GM19035 (cell line): ENCODE results near the gene SDHAF4.
"Not testable (repeated sequence)": the region's sequence is repeated elsewhere in the genome, so short reads cannot be mapped to it uniquely, and the experiment has no call there.

Experiments
- ATAC-seq: cut with Tn5 transposase; IDR thresholded peaks from one replicate; pipeline ENCODE4 v1.9.1; 2021; ENCODE audit not compliant: unreplicated experiment

SDHAF4 gene

DNA sequence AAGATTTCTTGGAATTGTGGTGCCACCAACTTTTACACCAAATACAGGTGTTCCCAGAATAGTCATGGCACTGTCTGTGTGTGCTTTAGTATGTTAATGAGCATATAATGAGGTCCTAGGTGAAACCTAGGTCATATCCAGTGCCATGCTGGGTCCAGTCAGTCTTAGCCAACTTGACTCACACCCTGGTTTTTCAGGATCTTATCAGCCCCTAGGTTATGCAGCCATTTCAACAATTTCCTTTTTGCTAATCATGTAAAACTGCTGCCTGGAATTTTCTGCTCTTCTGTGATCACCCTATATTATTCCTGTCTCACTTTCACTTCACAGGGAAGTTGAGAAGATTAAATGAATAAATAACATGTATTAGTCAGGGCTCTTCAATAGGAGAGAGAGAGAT lies 23.7 kb downstream of the SDHAF4 start:
- no peak for ATAC-seq

- no peak for ATAC-seq
Observed at GRCh38 chr6:70592391-70593117, 25.8 kb downstream of the SDHAF4 start.

GRCh38 chr6:70593118-70593486 lies 26.4 kb downstream of the SDHAF4 start:
- ATAC-seq = no peak

DNA sequence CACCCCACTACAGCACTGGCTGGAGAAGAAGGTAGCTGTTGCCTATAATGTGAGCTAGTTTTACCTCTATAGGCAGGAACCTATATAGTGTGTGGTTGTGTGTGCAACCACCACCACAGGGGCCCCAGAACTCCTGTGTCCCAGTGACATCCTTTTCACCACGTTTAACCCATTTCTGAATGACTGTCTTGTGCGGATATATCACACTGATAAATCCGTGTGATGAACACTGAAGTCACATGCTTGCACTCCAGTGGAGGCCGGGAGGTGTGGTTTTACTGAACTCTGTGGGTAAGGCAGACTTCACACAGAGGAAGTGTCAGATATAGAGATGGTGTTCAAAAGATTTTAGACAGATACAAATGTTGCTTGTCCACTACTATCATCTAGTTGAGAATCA lies 32.5 kb downstream of the SDHAF4 start:
- ATAC-seq = no peak

DNA sequence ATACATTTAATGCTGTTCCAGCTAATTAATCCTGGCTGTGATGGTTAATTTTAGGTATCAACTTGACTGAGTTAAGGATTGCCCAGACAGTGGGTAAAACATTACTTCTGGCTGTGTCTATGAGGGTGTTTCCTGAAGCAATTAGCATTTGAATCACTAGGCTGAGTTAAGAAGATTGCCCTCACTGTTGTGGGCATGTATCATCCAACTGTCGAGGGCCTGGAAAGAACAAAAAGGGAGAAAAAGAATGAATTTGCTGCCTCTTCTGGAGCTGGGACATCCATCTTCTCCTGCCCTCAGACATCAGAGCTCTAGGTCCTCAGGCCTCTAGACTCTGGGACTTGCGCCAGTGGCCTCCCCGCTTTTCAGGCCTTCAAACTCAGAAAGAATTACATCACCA lies 34.3 kb downstream of the SDHAF4 start:
- no peak for ATAC-seq

- no peak for ATAC-seq
Observed at GRCh38 chr6:70604254-70604653, 37.5 kb downstream of the SDHAF4 start.

GRCh38 chr6:70607371-70607770 lies 40.6 kb downstream of the SDHAF4 start:
- ATAC-seq = not testable (repeated sequence)

DNA sequence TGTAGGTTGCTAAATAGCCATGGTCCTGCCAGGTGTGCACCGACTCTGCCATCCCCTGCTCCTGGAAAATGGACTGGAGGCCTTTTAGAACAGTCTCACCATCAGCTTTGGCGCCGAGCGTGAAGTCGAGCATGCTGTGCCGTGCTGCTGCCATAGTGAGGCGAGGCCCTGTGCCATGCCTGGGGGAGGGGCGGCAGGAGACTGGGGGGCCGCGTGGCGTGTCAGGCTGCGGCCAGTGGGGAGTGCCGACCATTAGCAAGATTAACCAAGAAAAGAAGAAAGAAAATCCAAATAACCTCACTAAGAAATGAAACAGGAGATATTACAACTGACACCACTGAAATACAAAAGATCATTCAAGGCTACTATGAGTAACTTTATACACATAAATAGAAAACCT lies 42.5 kb downstream of the SDHAF4 start:
- ATAC-seq = not testable (repeated sequence)

DNA sequence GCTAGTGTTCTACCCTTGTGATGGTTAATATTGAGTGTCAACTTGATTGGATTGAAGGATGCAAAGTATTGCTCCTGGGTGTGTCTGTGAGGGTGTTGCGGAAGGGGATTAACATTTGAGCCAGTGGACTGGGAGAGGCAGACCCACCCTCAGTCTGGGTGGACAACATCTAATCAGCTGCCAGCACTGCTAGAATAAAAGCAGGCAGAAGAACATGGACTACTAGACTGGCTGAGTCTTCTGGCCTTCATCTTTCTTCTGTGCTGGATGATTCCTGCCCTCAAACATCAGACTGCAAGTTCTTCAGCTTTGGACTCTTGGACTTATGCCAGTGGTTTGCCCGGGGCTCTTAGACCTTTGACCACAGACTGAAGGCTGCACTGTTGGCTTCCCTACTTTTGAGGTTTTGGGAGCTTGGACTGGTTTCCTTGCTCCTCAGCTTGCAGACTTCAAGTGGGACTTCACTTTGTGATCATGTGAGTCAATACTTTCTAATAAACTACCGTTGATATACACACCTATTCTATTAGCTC lies 50.1 kb downstream of the SDHAF4 start:
- ATAC-seq = no peak

GRCh38 chr6:70620746-70621145 lies 54.0 kb downstream of the SDHAF4 start:
- no peak for ATAC-seq

DNA sequence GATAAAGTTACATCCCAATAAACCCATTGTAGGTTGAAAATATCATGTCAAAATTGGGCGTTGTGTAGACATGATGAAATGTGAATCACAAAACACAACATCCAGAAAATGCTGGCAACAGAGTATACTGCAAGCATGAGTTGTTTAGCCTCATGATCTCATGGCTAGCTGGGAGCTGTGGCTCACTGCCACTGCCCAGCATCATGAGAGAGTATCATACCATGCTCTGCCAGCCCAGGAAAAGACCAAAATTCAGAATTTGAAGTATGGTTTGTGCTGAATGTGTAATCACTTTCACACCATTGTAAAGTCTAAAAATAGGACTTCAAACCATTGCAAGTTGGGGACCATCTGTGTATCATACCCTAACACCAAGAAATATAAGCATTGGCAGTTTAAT lies 55.7 kb downstream of the SDHAF4 start:
- no peak for ATAC-seq

- ATAC-seq = no peak
Observed at GRCh38 chr6:70625436-70625835, 58.7 kb downstream of the SDHAF4 start.

GRCh38 chr6:70627500-70628254 lies 60.9 kb downstream of the SDHAF4 start:
- ATAC-seq = no peak

DNA sequence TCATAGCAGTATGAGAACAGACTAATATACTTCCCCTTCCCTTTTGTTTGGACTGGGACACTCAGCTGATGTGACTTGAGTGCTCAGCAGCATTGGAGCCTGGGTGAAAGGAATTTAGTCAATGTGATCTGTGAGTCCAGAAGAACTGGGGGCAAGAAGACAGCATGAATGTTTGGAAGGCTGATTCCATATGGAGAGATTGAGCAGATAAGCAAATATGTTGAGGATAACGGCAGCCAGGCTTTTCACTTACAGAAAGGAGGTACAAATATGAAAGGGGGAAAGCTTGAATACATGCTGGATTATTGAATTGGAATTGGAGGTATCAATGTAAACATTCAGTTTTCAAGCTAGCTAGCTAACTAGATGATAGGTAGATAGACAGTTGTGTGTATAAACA lies 63.2 kb downstream of the SDHAF4 start:
- no peak for ATAC-seq

DNA sequence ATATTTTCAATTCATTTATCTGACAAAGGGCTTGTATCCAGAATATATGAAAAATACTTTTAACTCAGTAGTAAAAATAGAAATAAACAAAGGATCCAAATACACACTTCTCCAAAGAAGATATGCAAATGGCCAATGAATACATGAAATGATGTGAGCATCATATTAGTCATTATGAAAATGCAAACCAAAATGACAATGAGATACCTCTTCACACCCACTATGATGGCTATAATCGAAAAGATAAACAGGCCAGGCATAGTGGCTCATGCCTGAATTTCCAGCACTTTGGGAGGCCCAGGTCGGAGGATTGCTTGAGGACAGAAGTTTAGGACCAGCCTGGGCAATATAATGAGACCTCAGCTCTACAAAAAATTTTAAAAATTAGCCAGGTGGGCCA lies 67.1 kb downstream of the SDHAF4 start:
- ATAC-seq = no peak

- ATAC-seq = no peak
Observed at GRCh38 chr6:70636596-70636995, 69.9 kb downstream of the SDHAF4 start.

DNA sequence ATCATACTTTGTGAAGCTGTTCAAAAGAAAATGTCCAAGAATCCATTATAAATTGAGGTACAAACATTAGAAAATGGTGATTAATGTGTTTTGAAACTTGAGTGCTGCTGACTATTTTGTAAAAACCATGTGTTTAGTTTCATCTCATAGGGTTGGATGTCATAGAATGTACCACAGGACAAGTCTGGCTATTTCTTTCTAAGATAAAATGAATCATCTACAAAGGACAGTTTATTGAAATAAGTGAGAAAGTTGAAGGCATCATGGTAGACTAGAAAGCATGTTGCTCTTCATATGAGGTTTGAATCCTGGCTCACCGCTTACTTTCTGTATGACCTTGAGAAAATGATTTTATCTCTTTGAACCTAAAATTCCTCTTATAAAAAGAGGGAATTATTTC lies 71.7 kb downstream of the SDHAF4 start:
- ATAC-seq = no peak
